ENCODE measurements around the gene RIC3. TPM values are rescaled to one million over a fixed set of nuclear protein-coding genes. Genes with fewer than 3 reads are reported as not detected.

Gene RIC3
- total RNA-seq, 1 experiment from 2014 or later: not detected

- TF ChIP-seq EZH2 (IDR thresholded peaks at IDR 0.05; ENCODE audit: borderline replicate concordance, low read depth, low read length, poor library complexity, severe bottlenecking) (no peak), CTCF (conservative IDR thresholded peaks at IDR 0.05; ENCODE audit: low read depth, low read length) (peak; percentile 77)
- no peaks in the 10 kb centered on the region for H3K9me3 ChIP-seq (ENCODE audit: low read depth, low read length, poor library complexity, severe bottlenecking)
- intact Hi-C loops (cut with micrococcal nuclease; ENCODE audit: unreplicated experiment): loop anchor here (1.0 kb wide), 1 partner anchor 374 kb away; no protein-coding TSS in a partner anchor
- no TSS peak for BruUV-seq (replicated peaks)
- ChIA-PET POLR2A (ENCODE audit: low non-redundant PET) (no interaction called here), CTCF (no interaction called here)
- no peaks in the 10 kb centered on the region for H3K4me1 ChIP-seq (ENCODE audit: insufficient read depth, low read length, poor library complexity, severe bottlenecking)
- peak; percentile 61 for DNase-seq (ENCODE audit: low spot score)
- H3K36me3 ChIP-seq (ENCODE audit: insufficient read depth, low read length, poor library complexity, severe bottlenecking): no peaks in the 10 kb centered on the region
- no peak overlapping the region for H3K27ac ChIP-seq (ENCODE audit: low read depth, low read length, poor library complexity, severe bottlenecking)
- H3K27me3 ChIP-seq (replicated peaks; ENCODE audit: insufficient read depth, low read depth, low read length, poor library complexity): peaks cover 13% of the 10 kb centered on the region
- no peak overlapping the region for H3K4me3 ChIP-seq (ENCODE audit: low read depth, low read length, poor library complexity, severe bottlenecking)
Measured at GRCh38 chr11:8192016-8192895, 23.4 kb upstream of the RIC3 start.

- Histone ChIP-seq H3K4me3 (ENCODE audit: low read depth, low read length, poor library complexity, severe bottlenecking) (no peak overlapping the region), H3K4me1 (ENCODE audit: insufficient read depth, low read length, poor library complexity, severe bottlenecking) (no peaks in the 10 kb centered on the region), H3K27ac (ENCODE audit: low read depth, low read length, poor library complexity, severe bottlenecking) (no peak overlapping the region), H3K36me3 (ENCODE audit: insufficient read depth, low read length, poor library complexity, severe bottlenecking) (no peaks in the 10 kb centered on the region), H3K9me3 (ENCODE audit: low read depth, low read length, poor library complexity, severe bottlenecking) (no peaks in the 10 kb centered on the region), H3K27me3 (replicated peaks; ENCODE audit: insufficient read depth, low read depth, low read length, poor library complexity) (no peaks in the 10 kb centered on the region)
- CTCF ChIA-PET: no interaction called here
- intact Hi-C loops (cut with micrococcal nuclease; ENCODE audit: unreplicated experiment): no loop called here
- TF ChIP-seq CTCF (conservative IDR thresholded peaks at IDR 0.05; ENCODE audit: low read depth, low read length): no peak
- TF ChIP-seq EZH2 (IDR thresholded peaks at IDR 0.05; ENCODE audit: borderline replicate concordance, low read depth, low read length, poor library complexity, severe bottlenecking): no peak
- BruUV-seq (replicated peaks): no TSS peak
- POLR2A ChIA-PET (ENCODE audit: low non-redundant PET): no interaction called here
- DNase-seq (ENCODE audit: low spot score): no peak
Measured at GRCh38 chr11:8190431-8190830, 21.6 kb upstream of the RIC3 start.

- Histone ChIP-seq H3K4me3 (ENCODE audit: low read depth, low read length, poor library complexity, severe bottlenecking) (no peak overlapping the region), H3K27me3 (replicated peaks; ENCODE audit: insufficient read depth, low read depth, low read length, poor library complexity) (no peaks in the 10 kb centered on the region), H3K36me3 (ENCODE audit: insufficient read depth, low read length, poor library complexity, severe bottlenecking) (no peaks in the 10 kb centered on the region), H3K27ac (ENCODE audit: low read depth, low read length, poor library complexity, severe bottlenecking) (no peak overlapping the region), H3K9me3 (ENCODE audit: low read depth, low read length, poor library complexity, severe bottlenecking) (no peaks in the 10 kb centered on the region), H3K4me1 (ENCODE audit: insufficient read depth, low read length, poor library complexity, severe bottlenecking) (no peaks in the 10 kb centered on the region)
- no peak for DNase-seq (ENCODE audit: low spot score)
- no peak for TF ChIP-seq CTCF (conservative IDR thresholded peaks at IDR 0.05; ENCODE audit: low read depth, low read length)
- no peak for TF ChIP-seq EZH2 (IDR thresholded peaks at IDR 0.05; ENCODE audit: borderline replicate concordance, low read depth, low read length, poor library complexity, severe bottlenecking)
- intact Hi-C loops (cut with micrococcal nuclease; ENCODE audit: unreplicated experiment): no loop called here
- ChIA-PET CTCF (no interaction called here), POLR2A (ENCODE audit: low non-redundant PET) (no interaction called here)
- no TSS peak for BruUV-seq (replicated peaks)
Measured at GRCh38 chr11:8186429-8186828, 17.6 kb upstream of the RIC3 start.
